Measurements from ENCODE around the gene KRTAP10-6. TPM values are rescaled to one million over a fixed set of nuclear protein-coding genes. Genes with fewer than 3 reads are reported as not detected.
"Not testable (repeated sequence)": the region's sequence is repeated elsewhere in the genome, so short reads cannot be mapped to it uniquely, and the experiment has no call there.

KRTAP10-6 gene
- total RNA-seq, 1 experiment from 2014 or later, result not detected

DNA sequence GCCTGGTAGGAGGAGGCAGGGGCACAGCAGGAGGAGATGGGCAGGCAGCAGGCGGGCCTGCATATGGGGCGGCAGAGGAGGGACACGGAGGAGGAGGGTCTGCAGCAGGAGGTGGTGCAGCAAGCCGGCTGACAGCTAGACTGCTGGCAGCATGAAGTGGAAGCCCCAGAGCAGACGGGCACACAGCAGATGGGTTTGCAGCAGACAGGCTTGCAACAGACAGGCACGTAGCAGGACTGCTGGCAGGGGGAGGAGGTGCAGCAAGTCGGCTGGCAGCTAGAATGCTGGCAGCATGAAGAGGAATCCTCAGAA is 12.5 kb downstream of the KRTAP10-6 start:
- no peak for DNase-seq (ENCODE audit: low read depth)

DNA sequence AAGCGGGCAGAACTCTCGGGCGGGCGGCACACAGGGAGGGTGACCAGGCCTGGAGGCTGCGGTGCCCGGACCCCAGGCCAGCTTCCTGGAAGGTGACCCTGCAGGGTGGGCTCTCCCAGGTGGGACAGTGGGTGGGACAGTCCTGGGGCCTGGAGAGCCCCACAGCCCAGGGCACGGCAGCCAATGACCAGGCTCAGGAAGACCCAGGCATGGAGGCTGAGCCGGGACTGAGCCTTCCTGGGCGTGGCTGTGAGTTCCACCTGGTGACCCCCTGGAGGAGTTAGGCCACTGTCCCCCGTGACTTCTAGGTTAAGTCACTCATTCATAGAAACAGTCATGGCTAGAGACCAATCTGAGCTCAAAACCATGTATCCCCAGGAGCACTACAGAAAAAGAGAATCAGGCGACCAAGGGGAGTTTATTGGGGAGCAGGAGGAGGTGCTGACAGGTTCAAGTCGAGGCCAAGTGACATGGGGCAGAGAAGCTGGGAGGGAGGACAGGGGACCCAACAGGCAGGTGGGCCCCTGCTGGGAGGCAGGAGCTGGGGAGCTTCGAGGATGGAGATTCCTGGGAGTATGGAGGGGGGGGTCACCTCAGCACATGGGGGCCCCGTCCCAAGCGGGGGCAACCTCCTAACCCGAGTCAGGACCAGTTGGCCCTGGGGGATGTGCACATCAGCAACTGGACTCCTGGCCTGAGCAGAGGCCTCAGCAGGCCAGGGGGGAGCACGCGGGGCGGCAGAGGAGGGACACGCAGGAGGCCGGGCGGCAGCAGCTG is 13.1 kb downstream of the KRTAP10-6 start:
- DNase-seq (ENCODE audit: low read depth), result no peak

DNA sequence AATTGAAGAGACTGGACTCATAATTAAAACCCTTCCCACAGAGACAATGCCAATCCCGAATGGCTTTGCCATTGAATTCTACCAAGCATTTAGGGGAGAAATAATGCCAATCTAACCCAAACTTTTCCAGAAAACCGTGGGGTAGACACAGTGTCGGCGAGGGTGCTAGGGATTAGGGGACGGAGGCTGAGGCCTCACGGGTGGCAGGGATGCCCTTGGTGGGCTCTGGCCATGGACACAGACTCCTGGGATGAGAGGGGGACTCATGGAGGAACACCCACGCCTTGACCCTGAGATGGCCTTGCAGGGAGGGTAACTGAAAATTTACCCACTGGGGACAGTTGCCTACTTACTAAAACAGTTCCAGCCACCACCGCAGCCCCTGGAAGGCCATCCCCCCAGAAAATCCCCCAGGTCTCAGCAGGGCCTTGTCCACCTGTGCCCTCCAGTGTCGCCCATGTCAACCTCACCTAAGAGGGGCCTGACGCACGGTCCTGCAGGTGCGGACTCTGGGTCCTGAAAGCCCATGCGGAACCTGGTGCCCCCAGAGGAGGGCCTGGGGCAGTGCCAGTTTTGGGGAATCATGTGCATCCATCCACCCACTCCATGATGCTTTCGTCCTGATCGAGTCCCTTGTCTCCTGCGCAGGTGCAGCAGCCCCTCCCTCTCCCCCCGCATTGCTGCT is 13.8 kb downstream of the KRTAP10-6 start:
- no peak for DNase-seq (ENCODE audit: low read depth)

DNA sequence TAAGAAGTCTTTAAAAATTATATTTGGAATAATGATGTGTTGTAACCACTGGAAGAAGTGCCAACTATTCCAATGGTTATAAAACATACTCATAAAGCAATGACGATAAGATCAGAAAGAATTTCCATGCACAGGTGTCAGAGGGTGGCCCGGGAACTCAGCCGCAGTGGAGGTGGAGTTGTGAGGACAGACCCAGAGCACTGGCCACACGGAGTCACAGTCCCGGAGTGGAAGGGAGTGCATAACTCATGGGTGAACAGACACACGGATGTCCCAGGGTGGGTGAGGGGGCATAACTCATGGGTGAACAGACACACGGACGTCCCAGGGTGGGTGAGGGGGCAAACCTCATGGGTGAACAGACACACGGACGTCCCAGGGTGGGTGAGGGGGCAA is 16.3 kb downstream of the KRTAP10-6 start:
- no peak for DNase-seq (ENCODE audit: low read depth)

DNA sequence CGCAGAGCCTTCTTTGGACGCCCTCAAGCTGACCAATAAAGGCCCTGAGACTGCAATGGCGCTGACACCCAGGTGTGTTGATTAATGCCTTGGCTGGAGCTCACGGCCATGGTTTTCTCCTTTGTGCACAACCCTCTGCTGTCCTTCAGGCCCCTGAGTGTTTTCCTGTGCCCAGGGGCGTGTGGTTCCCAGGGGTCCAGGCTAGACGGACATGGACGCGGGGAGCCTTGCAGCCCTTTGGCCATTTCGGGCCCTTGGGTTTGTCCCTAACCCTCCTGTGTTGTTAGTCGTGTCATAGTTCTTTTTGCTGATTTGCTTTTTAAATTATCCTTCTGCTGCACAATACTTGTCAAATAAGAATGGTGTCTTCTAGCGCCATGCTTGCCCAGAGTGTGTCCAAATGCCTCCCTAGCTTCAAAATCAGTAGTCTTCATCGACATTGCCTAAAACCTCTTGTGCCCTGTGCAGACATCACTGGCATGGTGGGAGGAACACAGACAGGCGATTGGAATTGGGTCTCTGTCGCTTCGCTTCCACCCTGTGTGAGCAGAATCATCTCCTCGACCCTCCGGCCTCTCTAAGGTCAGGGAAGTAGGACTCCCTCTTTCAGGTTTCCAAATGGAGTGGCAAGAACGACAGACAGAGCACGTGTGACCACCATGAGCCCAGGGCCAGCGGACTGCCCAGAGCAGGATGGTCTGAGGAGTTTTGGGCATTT is 16.8 kb downstream of the KRTAP10-6 start:
- no peak for DNase-seq (ENCODE audit: low read depth)

DNA sequence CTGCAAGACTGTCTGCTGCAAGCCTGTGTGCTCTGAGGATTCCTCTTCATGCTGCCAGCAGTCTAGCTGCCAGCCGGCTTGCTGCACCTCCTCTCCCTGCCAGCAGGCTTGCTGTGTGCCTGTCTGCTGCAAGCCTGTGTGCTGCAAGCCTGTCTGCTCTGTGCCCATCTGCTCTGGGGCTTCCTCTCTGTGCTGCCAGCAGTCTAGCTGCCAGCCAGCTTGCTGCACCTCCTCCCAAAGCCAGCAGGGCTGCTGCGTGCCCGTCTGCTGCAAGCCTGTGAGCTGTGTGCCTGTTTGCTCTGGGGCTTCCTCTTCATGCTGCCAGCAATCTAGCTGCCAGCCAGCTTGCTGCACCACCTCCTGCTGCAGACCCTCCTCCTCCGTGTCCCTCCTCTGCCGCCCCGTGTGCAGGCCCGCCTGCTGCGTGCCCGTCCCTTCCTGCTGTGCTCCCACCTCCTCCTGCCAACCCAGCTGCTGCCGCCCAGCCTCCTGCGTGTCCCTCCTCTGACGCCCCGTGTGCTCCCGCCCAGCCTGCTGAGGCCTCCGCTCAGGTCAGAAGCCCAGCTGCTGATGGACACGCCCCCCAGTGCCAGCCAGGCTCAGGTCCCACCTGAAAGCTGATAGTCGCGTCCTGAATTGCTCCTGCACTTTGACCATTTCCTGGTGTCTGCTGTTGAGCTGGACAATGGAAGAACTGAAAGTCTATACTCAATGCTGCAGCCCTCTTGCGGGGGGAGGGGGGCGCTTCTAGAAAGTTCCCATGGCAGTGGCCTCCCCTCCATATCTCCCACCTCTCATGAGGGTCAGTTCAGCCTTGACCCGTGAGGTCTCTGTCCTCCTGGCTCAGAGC is 17.6 kb downstream of the KRTAP10-6 start:
- DNase-seq (ENCODE audit: low read depth), result peak; percentile 23

DNA sequence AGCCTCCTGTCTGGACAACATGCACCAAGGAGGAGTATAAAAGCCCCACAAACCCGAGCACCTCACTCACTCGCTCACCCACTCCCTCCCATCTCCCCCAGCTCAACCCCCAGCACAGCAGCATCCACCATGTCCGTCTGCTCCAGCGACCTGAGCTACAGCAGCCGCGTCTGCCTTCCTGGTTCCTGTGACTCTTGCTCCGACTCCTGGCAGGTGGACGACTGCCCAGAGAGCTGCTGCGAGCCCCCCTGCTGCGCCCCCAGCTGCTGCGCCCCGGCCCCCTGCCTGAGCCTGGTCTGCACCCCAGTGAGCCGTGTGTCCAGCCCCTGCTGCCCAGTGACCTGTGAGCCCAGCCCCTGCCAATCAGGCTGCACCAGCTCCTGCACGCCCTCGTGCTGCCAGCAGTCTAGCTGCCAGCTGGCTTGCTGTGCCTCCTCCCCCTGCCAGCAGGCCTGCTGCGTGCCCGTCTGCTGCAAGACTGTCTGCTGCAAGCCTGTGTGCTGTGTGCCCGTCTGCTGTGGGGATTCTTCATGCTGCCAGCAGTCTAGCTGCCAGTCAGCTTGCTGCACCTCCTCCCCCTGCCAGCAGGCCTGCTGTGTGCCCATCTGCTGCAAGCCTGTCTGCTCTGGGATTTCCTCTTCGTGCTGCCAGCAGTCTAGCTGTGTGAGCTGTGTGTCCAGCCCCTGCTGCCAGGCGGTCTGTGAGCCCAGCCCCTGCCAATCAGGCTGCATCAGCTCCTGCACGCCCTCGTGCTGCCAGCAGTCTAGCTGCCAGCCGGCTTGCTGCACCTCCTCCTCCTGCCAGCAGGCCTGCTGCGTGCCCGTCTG is 18.5 kb downstream of the KRTAP10-6 start, which contains the start of gene KRTAP10-4:
KRTAP10-4 (plus strand) TSS at position 100 of the 827 bp plus-strand sequence; CDS start at position 130, 30 bp downstream.
- not testable (repeated sequence) for DNase-seq (ENCODE audit: low read depth)

DNA sequence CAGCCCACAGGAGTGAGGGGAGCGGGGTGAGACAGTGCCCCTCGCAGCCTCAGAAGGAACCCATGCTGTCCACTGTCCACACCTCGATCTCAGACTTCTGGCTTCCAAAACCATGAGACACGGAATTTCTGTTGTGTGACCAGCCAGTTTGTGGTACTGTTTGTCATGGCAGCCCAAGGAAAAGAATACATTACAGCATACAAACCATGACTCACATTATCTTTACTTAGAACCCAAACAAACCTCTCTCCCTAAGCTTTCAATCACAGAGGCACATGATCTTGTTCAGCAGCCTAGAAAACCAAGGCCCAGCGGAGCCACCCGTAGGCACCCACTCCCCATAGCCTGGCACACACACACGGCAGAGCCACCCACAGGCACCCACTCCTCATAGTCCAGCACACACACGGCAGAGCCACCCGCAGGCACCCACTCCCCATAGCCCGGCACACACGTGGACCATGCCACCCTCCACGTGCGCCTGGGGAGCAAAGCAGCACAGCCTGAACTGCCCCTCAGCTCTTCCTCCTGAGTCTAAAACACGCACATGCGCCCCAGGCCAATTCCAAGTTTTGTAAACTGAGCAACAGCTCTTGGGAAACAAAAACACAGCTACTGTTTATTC is 19.2 kb downstream of the KRTAP10-6 start:
- DNase-seq (ENCODE audit: low read depth), result peak; percentile 35

DNA sequence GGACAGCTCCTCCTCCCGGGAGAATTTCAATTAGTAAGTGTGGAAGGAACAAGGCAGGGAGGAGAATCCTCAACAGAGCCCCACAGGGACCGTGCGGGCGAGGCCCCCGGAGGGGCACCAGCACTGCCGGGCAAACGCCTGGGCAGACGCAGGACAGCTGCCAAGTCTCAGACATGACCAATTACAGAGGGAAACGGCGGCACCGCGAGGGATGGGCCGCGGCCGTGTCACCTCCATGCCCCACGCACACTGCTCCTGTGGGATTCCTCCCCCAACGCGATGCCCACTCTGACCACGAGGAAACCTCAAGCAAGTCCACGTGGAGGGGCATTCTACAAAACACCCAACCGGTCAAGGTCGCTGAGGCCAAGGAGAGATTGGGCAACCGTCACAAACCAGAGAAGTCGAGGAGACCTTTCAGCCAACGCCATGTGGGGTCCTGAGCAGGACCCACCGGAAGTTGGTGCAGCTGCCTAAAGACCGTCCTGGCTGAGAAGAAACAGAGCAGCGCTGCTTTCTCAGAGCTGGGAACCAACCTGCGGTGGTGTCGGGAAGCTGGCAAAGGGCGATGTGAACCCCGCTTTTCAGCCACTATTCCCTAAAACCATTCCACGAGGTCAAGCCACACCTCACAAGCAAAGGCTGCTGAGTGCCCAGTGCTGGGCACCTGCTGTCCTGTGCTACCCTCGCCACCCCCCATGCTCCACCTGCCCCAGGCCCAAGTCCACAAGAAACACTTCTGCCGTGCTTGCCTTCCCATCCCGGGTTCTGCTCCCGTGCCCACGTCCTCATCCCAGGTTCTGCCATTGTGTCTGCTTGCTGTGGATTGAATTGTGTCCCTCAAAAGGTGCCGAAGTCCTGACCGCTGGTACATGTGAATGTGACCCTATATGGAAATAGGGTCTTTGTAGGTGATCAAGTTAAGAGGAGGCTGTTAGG is 20.2 kb downstream of the KRTAP10-6 start:
- DNase-seq (ENCODE audit: low read depth), result no peak

DNA sequence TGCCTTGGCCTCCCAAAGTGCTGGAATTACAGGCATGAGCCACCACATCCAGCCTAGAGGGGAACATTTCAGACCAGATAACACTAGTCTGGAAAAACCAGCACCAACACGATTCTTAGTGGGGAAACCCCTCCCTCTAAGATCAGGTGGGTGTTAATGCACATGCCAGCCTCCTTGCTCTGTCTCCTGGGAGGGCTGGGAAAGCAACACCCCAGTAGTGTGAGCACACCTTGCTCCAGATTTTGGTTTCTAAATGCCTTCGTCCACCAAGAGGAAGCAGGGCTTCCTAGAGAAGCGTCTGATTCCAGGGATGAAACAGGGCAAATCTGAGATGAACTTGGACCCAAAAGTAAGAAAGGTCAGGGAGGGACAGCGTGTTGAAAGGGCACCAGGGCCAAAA is 21.0 kb downstream of the KRTAP10-6 start:
- no peak for DNase-seq (ENCODE audit: low read depth)

DNA sequence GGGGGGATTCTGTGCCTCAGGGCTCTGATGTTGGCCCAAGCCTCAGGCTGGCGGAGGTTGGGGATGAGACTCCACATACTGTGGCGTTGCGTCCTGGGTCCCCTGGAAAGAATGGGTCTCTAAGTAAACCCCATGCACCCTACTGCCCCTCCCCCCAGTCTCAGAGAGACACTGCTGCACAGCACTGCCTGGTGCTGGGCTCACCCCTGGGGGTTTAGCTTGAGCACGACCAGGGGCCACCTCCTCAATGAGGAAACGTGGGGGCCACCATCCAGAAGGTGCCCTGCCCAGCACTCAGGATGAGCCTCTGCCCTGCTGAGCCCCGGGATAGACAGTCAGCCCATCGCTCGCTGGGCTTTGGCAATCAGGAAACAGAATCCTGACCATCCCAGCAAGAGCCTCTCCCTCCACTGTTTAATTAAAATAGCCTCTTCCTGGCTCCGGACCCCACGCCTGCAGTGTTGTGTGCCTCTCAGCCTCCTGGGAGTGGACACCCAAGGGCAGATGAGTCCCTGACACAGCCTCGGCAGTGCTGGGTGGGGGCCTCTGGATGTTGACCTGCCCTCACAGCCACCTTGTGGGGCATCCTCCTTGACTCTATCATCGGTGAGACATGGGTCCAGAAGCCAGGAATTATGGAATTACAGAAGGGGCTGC is 22.3 kb downstream of the KRTAP10-6 start:
- DNase-seq (ENCODE audit: low read depth), result no peak

DNA sequence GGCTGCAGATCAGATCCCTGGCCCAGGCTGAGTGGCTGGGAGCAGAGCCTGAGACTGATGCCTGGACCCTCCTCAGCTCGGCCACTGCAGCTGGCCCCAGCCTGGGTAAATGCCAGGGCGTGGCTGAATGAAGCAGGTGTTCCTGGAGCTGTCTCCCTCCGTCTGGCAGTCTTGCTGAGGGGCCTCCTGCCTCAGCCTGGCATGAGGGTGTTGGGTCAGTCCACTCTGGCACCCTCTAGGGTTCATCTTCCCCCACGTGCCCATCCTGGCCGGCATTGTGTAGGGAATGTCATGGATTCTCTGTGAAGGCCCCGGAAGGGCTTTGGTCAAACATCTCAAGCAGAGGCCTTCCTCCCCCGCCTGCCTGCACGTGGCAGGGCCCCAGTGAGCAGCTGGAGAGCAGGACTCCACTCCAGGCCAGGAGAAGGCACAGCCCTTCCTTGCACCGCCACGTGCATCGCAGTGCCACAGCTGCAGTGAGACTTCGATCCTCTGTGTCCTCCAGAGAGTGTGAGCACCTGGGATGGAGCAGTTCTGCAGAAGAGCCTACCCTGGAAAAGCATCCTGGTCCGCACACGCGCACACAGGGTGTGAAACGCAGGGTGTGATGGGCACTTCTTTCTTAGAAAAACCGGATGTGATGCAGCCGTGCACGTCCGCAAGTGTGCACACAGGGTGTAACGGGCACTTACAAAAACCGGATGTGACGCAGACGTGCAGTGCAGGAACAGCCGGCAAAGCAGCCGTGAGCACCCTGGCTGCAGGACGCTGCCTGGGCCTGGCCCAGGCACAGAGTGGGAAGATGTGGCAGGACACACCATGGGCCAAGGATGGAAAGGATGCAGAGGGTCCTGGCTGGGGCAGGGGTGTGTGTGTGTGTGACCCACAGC is 23.4 kb downstream of the KRTAP10-6 start:
- DNase-seq (ENCODE audit: low read depth), result peak; percentile 16

DNA sequence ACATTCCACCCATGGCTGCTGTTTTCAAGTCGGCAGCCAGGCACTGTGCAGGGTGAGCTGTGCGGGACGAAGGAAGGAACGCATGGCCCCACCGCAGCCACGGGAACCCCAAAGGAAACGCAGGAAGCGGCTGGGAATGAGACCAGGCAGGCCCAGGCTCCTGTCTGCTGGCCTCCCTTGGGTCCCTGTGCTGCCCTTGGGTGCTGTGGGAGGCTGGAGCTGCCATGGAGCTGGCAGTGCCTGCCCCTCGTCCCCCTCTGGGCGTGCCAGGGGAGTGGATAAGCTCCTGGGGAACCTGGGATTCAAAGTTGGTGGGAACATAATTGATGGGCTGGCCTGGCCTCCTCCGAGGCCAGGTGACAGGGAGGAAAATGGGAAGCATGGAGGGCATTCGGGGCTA is 24.0 kb downstream of the KRTAP10-6 start:
- DNase-seq (ENCODE audit: low read depth), result no peak

DNA sequence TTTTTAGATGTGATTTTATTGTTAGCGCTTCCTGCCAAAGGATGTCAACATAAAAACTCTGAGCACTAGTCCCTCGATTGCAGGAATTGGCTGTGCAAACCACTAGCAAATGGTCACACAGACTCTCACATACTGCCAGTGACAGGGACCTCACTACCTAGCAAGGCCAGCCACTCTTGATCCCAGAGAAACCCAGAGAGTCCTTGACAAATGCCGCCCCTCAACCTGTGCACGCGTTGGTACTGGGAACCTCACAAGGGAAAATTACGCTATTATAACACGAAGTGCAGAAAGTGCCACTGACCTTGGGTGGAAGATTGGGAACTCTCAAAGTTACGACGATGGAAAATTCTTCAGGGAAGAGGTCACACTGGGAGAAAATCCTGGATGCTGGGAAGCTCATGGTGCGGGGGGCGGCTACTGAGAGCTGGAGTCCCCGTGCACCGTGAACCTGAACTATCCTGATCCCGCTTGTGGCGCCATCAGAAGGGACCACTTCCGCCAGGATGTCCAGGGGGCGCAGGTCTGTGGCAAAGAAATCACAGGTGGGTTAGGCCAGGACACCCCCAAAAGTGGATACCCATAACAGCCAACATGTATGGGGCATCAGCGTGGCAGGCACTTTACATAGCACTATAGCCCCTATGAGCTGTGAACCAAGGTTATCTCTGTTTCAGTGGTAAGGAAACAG is 24.7 kb downstream of the KRTAP10-6 start:
- no peak for DNase-seq (ENCODE audit: low read depth)

DNA sequence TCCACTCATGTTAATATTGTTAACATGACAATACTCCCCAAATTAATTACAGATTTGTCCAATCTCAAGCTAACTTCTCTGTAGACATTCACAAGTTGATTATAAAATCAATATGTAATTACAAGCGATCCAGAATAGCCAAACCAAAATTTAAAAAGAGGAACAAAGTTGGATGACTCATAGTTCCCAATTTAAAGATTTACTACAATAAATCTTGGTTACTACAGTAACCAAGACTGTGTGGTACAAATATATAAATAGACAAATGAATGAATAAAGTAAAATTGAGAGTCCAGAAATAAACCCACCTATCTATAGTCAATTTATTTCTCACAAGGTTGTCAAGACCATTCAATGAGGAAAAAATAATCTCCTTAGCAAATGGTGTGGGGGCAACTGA is 25.9 kb downstream of the KRTAP10-6 start:
- DNase-seq (ENCODE audit: low read depth), result no peak

DNA sequence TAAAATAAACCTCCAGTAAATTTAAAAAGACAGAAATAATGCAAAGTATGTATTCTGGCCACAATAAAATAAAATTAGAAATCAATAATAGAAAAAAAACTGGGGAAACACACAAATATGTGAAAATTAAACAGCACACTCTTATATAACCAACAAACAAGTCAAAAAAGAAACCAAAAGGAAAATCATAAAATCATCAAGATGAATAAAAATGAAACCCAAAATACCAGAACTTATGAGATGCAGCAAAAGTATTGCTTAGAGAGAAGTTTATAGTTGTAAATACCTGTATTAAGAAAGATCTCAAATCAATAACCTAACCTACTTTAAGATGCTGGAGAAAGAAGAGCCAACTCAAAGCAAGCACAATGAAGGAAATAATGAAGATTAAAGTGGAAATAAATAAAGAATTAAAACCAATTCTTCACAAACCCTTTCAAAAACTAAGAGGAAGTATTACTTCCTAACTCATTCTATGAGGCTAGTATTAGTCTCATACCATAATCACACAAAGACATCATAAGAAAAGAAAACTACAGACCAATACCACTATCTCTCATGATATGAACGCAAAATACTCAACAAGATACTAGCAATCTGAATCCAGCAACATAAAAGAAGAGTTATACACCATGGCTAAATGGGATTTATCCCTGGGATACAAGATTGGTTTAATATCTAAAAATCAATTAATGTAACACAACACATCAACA is 27.3 kb downstream of the KRTAP10-6 start:
- no peak for DNase-seq (ENCODE audit: low read depth)

All from HT1080 (cell line).